Lower leg skin (tissue), 4 donors: ENCODE measurements around the gene ZNF366. TPM values are rescaled to one million over a fixed set of nuclear protein-coding genes. Genes with fewer than 3 reads are reported as not detected.

Experiments used
- DNase-seq, 2 donors: peaks; one replicate each; pipeline ENCODE4 v3.0.0-alpha.2; 2019; ENCODE audit warnings: low spot score in 2 of 2
- H3K4me3 ChIP-seq: fragments of 200-600 bp; sonication (generic); 2 replicates; pipeline ENCODE4 v1.5.1; 2017; ENCODE audit warnings: mild to moderate bottlenecking, low read depth; ENCODE audit not compliant: poor library complexity, severe bottlenecking
- CTCF ChIP-seq, 3 donors: fragments of 450-650 bp; IDR thresholded peaks; one replicate each; pipeline ENCODE4 v1.5.1; 2016; ENCODE audit warnings: antibody characterized with exemption in 3 of 3, mild to moderate bottlenecking in 3 of 3, moderate library complexity in 2 of 3
- POLR2A ChIP-seq, 2 donors: fragments of 450-650 bp; IDR thresholded peaks; one replicate each; pipeline ENCODE4 v1.6.1; 2016 to 2017; ENCODE audit warnings: antibody characterized with exemption in 2 of 2, mild to moderate bottlenecking in 1 of 2, moderate library complexity in 1 of 2
- WGBS, 2 donors: methylation state at CpG; one replicate each; pipeline ENCODE4 v1.1.5; 2018; 5-methylcytosine and 5-hydroxymethylcytosine counted together
- intact Hi-C: fragments of 100-400 bp; cut with DNase I; formaldehyde crosslinking; loops from one replicate; pipeline ENCODE4 v1.15.0; 2023; ENCODE audit warnings: low total_unique reads
- total RNA-seq, 4 donors: library from RNA; depleted of rRNA; stranded (reverse); fragments of >200 nt; gene quantifications; one replicate each; pipeline ENCODE4 v1.1.0, GENCODE V29; 2016

Gene ZNF366
- total RNA-seq, 4 donors from 2014 or later = 0.51 to 3.5 (median 1.6) TPM

DNA sequence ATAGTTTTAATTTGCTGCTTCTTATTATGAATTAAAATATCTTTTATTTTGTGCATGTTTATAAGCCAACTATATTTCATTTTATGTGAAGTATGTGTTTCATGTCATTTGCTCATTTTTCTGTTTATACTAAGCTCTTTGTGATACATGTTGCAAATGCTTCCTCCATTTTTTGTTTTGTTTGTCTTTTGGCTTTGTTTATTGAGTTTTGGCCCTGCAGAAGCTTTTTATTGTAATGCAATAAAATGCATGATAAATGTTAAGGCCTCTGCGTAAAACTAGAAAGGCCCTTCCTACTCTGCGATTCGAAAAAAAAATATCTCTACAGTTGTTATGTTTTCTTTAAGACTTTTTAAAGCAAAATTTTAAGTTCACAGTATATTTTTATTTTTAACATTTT lies 9.4 kb downstream of the ZNF366 start:
- 78 to 95% methylated on average over 3 of the region's 3 CpGs for WGBS, 2 donors
- TF ChIP-seq CTCF (IDR thresholded peaks at IDR 0.05) = no peak
- DNase-seq = no peak
- intact Hi-C loops = no loop called here
- H3K4me3 ChIP-seq = no peak overlapping the region

DNA sequence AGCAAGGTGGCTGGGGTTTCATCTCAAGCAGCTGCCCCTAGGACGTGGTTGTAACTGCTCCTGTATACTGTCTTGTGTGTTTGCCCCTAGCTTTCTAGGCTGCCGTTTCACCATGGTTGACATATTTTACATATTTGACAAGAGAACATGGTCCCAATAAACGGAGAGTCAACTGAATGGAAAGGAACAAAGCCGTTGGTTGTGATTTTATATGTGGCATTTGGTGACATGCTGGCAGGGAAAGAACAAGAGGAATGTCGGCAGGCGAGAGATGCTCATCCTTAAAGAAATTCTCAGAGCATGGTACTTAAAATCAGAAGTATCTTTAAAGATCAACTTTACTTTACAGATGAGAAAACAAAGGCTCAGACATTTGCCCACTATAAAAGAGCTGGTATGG lies 11.8 kb downstream of the ZNF366 start:
- no peak for DNase-seq
- WGBS, 2 donors = 65 to 78% methylated on average over 6 of the region's 6 CpGs
- no peak overlapping the region for H3K4me3 ChIP-seq
- intact Hi-C loops = no loop called here
- TF ChIP-seq CTCF (IDR thresholded peaks at IDR 0.05) (no peak), POLR2A (IDR thresholded peaks at IDR 0.05) (no peak)

DNA sequence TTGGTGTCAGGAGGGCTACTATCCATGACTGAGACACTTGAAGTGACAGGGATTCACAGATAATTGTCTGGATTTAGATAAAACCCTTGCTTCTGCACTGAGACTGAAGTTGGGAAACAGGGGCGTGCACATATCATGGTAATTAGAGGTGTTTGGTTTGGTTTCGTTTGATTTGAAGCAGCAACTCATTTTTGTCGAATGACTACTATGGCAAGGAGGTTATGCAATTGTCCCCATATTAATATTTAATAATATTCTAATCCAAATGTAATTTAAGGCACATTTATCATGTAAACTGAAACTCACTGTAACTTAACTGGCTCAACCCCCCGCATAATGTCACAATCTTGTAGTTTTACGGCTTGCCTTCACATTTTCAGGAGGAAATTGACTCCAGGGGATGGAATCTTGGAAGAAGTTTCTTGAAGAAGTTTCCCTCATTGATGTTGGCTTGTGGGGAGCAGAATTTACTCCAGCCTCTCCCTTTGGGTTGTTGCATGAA lies 12.5 kb downstream of the ZNF366 start:
- no peak for TF ChIP-seq POLR2A (IDR thresholded peaks at IDR 0.05)
- no peak for TF ChIP-seq CTCF (IDR thresholded peaks at IDR 0.05)
- no peak overlapping the region for H3K4me3 ChIP-seq
- intact Hi-C loops = no loop called here
- DNase-seq = peak in 1 of 2 donors; percentile 41
- 24 to 32% methylated on average over 5 of the region's 5 CpGs for WGBS, 2 donors

DNA sequence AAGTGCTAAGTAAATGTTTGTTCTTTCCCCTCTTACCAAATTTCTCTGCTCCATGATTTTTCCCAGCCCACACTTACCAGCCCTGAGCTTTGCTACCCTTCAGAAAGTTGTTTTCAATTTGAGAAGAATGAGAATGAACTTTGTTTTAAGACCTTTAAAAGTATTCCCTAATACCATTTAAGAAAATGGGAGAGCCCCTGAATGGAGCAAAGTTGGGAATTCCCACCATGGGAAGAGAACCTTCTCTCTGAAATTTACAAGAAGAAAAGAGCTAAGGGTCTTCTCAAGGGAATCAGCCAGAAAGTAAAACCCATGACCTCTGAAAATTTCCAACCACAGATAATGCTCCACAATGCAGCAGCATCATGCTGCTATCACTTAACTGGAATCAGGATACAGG lies 17.7 kb downstream of the ZNF366 start:
- DNase-seq = no peak
- H3K4me3 ChIP-seq = no peak overlapping the region
- TF ChIP-seq CTCF (IDR thresholded peaks at IDR 0.05) (no peak), POLR2A (IDR thresholded peaks at IDR 0.05) (no peak)
- intact Hi-C loops = no loop called here

- intact Hi-C loops = no loop called here
- no peak overlapping the region for H3K4me3 ChIP-seq
- TF ChIP-seq POLR2A (IDR thresholded peaks at IDR 0.05) = no peak
- no peak for TF ChIP-seq CTCF (IDR thresholded peaks at IDR 0.05)
These were observed 18.5 kb downstream of the ZNF366 start for GRCh38 chr5:72488756-72489155.

GRCh38 chr5:72487177-72487576 lies 20.0 kb downstream of the ZNF366 start:
- 68 to 69% methylated on average over 2 of the region's 2 CpGs for WGBS, 2 donors
- no peak for DNase-seq
- intact Hi-C loops = no loop called here
- TF ChIP-seq CTCF (IDR thresholded peaks at IDR 0.05) (no peak), POLR2A (IDR thresholded peaks at IDR 0.05) (no peak)
- H3K4me3 ChIP-seq = no peak overlapping the region

More at GRCh38 chr5:72488756-72489155, 18.5 kb downstream of the ZNF366 start:
- DNase-seq = no peak
